ENCODE results near the gene PITRM1. TPM values are rescaled to one million over a fixed set of nuclear protein-coding genes. Genes with fewer than 3 reads are reported as not detected.
"Not testable (repeated sequence)": the region's sequence is repeated elsewhere in the genome, so short reads cannot be mapped to it uniquely, and the experiment has no call there.

Gene PITRM1
- polyA plus RNA-seq, 1 of the 3 experiments (the other 2 are of a cell fraction), result 79.6 TPM

DNA sequence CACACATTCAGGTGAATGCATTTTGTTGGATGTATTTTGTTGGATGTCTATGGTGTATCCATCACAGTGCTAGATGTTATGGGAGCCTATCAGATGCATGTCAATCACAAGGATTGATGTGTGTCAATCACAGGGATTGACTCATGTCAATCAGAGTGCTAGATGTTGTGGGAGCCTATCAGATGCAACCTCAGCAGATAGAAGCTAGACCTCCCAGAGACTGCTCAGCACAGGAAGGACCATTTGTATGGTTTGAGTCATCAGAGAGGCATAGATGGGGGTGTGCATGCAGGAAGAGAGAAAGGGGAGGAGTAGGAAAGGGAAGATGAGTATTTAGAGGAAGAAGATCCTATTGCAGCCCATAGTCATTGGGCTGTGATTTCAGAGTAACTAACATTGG, 48.3 kb upstream of the PITRM1 start:
- peaks cover 21% of the 10 kb centered on the region for H3F3A ChIP-seq (replicated peaks; ENCODE audit: insufficient read depth)
- H3K4me1 ChIP-seq (ENCODE audit: control insufficient read depth in 1 of 2, insufficient read depth in 2 of 2, low read depth in 1 of 2, low read length in 1 of 2), result peaks cover 0 to 10% of the 10 kb centered on the region in 2 experiments; a peak in 1 of 4 replicates
- H3K4me2 ChIP-seq, result 0 out of 2 replicates have a peak overlapping the region, but pooled peaks have one; percentile 28
- H3K79me2 ChIP-seq (ENCODE audit: insufficient read depth), result no peaks in the 10 kb centered on the region
- H3K9me3 ChIP-seq, result no peaks in the 10 kb centered on the region
- 0 out of 4 replicates have a peak overlapping the region, but pooled peaks of 1 of the 2 experiments have one; percentile 17 for H3K27ac ChIP-seq (ENCODE audit: low read depth in 2 of 2, low read length in 1 of 2)
- peak overlapping the region; percentile 30; the same call in 1 of the 2 replicates for H2AFZ ChIP-seq (ENCODE audit: low read depth)
- no peak overlapping the region for H3K9ac ChIP-seq
- ChIA-PET CTCF (interaction anchor here (0.6 kb wide), 1 partner anchor 996 kb away, joined by 3 read pairs; no protein-coding TSS in a partner anchor), POLR2A (no interaction called here)
- H3K9me2 ChIP-seq, result no peaks in the 10 kb centered on the region
- no peak for DNase-seq
- no peaks in the 10 kb centered on the region for H3K27me3 ChIP-seq (ENCODE audit: insufficient read depth)
- H4K20me1 ChIP-seq (ENCODE audit: insufficient read depth), result no peaks in the 10 kb centered on the region
- no peaks in the 10 kb centered on the region for H3K36me3 ChIP-seq (replicated peaks in 1 of 2; ENCODE audit: control insufficient read depth in 1 of 2, insufficient read depth in 2 of 2, low read length in 1 of 2)
- no peak overlapping the region for H3K4me3 ChIP-seq (ENCODE audit: low read depth in 2 of 2, low read length in 1 of 2)
- TF ChIP-seq EZH2phosphoT487 (IDR thresholded peaks at IDR 0.05; ENCODE audit: borderline replicate concordance, low read depth), result no peak
- TF ChIP-seq, protein P1, sequence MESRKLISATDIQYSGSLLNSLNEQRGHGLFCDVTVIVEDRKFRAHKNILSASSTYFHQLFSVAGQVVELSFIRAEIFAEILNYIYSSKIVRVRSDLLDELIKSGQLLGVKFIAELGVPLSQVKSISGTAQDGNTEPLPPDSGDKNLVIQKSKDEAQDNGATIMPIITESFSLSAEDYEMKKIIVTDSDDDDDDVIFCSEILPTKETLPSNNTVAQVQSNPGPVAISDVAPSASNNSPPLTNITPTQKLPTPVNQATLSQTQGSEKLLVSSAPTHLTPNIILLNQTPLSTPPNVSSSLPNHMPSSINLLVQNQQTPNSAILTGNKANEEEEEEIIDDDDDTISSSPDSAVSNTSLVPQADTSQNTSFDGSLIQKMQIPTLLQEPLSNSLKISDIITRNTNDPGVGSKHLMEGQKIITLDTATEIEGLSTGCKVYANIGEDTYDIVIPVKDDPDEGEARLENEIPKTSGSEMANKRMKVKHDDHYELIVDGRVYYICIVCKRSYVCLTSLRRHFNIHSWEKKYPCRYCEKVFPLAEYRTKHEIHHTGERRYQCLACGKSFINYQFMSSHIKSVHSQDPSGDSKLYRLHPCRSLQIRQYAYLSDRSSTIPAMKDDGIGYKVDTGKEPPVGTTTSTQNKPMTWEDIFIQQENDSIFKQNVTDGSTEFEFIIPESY (IDR thresholded peaks at IDR 0.05; ENCODE audit: borderline replicate concordance, low read depth), result peak; percentile 73; the same call in 1 of the 2 replicates
- no peak for TF ChIP-seq CHD2 (IDR thresholded peaks at IDR 0.05; ENCODE audit: low read length, partially characterized antibody)
- TF ChIP-seq, protein P2, sequence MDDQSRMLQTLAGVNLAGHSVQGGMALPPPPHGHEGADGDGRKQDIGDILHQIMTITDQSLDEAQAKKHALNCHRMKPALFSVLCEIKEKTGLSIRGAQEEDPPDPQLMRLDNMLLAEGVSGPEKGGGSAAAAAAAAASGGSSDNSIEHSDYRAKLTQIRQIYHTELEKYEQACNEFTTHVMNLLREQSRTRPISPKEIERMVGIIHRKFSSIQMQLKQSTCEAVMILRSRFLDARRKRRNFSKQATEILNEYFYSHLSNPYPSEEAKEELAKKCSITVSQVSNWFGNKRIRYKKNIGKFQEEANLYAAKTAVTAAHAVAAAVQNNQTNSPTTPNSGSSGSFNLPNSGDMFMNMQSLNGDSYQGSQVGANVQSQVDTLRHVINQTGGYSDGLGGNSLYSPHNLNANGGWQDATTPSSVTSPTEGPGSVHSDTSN (IDR thresholded peaks at IDR 0.05), result peak; percentile 99
- TF ChIP-seq ELF1 (IDR thresholded peaks at IDR 0.05), result peak; percentile 25; the same call in 1 of the 2 replicates
- TF ChIP-seq FOSL2 (IDR thresholded peaks at IDR 0.05; ENCODE audit: borderline replicate concordance, low read depth), result peak; percentile 48; the same call in 1 of the 2 replicates
- peak; percentile 41; the same call in 1 of the 2 replicates for TF ChIP-seq JUND (IDR thresholded peaks at IDR 0.05)
- TF ChIP-seq, protein P3, sequence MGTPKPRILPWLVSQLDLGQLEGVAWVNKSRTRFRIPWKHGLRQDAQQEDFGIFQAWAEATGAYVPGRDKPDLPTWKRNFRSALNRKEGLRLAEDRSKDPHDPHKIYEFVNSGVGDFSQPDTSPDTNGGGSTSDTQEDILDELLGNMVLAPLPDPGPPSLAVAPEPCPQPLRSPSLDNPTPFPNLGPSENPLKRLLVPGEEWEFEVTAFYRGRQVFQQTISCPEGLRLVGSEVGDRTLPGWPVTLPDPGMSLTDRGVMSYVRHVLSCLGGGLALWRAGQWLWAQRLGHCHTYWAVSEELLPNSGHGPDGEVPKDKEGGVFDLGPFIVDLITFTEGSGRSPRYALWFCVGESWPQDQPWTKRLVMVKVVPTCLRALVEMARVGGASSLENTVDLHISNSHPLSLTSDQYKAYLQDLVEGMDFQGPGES (IDR thresholded peaks at IDR 0.05; ENCODE audit: low read depth, low read length), result no peak
- TF ChIP-seq TCF12 (IDR thresholded peaks at IDR 0.05), result peak; percentile 31; the same call in 1 of the 2 replicates
- TF ChIP-seq GABPA (IDR thresholded peaks at IDR 0.05; ENCODE audit: low read depth), result no peak

DNA sequence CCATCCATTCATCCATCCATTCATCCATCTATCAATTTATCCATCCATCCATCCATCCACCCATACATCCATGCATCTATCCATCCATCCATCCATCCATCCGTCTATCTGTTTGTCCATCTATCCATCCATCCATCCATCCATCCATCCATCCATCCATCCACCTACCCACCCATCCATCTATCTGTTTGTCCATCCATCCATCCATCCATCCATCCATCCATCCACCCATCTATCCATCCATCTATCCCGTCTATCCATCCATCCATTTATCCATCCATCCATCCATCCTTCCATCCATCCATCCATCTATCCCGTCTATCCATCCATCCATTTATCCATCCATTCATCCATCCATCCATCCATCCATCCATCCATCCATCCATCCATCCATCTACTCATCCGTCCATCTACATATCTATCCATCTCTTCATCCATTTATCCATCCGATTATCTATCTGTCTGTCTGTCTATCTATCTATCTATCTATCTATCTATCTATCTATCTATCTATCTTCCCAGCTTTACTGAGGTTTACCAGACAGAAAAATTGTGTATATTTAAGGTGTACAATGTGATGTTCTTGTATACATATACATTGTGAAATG, 46.5 kb upstream of the PITRM1 start:
- H3K9me2 ChIP-seq; POLR2A ChIA-PET; H3K4me3 ChIP-seq (ENCODE audit: low read depth in 2 of 2, low read length in 1 of 2); H3K27me3 ChIP-seq (ENCODE audit: insufficient read depth); H3K27ac ChIP-seq (ENCODE audit: low read depth in 2 of 2, low read length in 1 of 2); H2AFZ ChIP-seq (ENCODE audit: low read depth); H4K20me1 ChIP-seq (ENCODE audit: insufficient read depth); H3K4me1 ChIP-seq (ENCODE audit: control insufficient read depth in 1 of 2, insufficient read depth in 2 of 2, low read depth in 1 of 2, low read length in 1 of 2); H3K79me2 ChIP-seq (ENCODE audit: insufficient read depth); H3K9ac ChIP-seq; H3K9me3 ChIP-seq; H3K4me2 ChIP-seq; DNase-seq; H3K36me3 ChIP-seq (replicated peaks in 1 of 2; ENCODE audit: control insufficient read depth in 1 of 2, insufficient read depth in 2 of 2, low read length in 1 of 2): not testable (repeated sequence)
- CTCF ChIA-PET, result interaction anchor here (1.4 kb wide), 1 partner anchor 12 kb away, joined by 4 read pairs; no protein-coding TSS in a partner anchor
- WGBS (ENCODE audit: low lambda C conversion rate), result 87% methylated on average over 5 of the region's 5 CpGs
- peaks cover 14% of the 10 kb centered on the region for H3F3A ChIP-seq (replicated peaks; ENCODE audit: insufficient read depth)
